Esophagus (tissue), 2 donors: ENCODE data around the gene TM9SF1. TPM values are rescaled to one million over a fixed set of nuclear protein-coding genes. Genes with fewer than 3 reads are reported as not detected.
"Not testable (repeated sequence)": the region's sequence is repeated elsewhere in the genome, so short reads cannot be mapped to it uniquely, and the experiment has no call there.

Experiments used
- H3K27ac ChIP-seq, 2 donors: one replicate each; pipeline ENCODE4 v1.5.1; 2013; ENCODE audit warnings: low read depth in 2 of 2, mild to moderate bottlenecking in 2 of 2, inconsistent platforms in 1 of 2, low read length in 1 of 2, moderate library complexity in 1 of 2
- H3K27me3 ChIP-seq, 2 donors: one replicate each; pipeline ENCODE4 v1.6.1; 2013; ENCODE audit warnings: low read length in 2 of 2, control low read depth in 1 of 2, mild to moderate bottlenecking in 1 of 2; ENCODE audit not compliant: insufficient read depth in 2 of 2, control insufficient read depth in 1 of 2
- H3K36me3 ChIP-seq, 2 donors: one replicate each; pipeline ENCODE4 v1.6.1; 2013; ENCODE audit warnings: low read length in 1 of 2; ENCODE audit not compliant: control insufficient read depth in 2 of 2, insufficient read depth in 2 of 2
- H3K4me1 ChIP-seq, 2 donors: one replicate each; pipeline ENCODE4 v1.6.1; 2013; ENCODE audit warnings: low read length in 1 of 2; ENCODE audit not compliant: control insufficient read depth in 2 of 2, insufficient read depth in 2 of 2
- H3K4me3 ChIP-seq, 2 donors: one replicate each; pipeline ENCODE4 v1.5.1; 2013; ENCODE audit warnings: low read length in 2 of 2, mild to moderate bottlenecking in 2 of 2, low read depth in 1 of 2, moderate library complexity in 1 of 2
- H3K9me3 ChIP-seq, 2 donors: one replicate each; pipeline ENCODE4 v1.6.1; 2013; ENCODE audit warnings: mild to moderate bottlenecking in 2 of 2, low read depth in 1 of 2, low read length in 1 of 2, moderate library complexity in 1 of 2; ENCODE audit not compliant: control insufficient read depth in 2 of 2, insufficient read depth in 1 of 2
- WGBS, 2 donors: extraction: QIAGEN DNeasy Blood & Tissue Kit; methylation state at CpG; one replicate each; pipeline ENCODE4 v1.1.7; 2013; 5-methylcytosine and 5-hydroxymethylcytosine counted together
- polyA plus RNA-seq, 2 donors: library from polyadenylated mRNA; stranded (reverse); fragments of 200-250 nt; gene quantifications; one replicate each; pipeline ENCODE4 v1.2.3, GENCODE V29; 2013
- donor health status: healthy with polysubstance abuse.
- donor health status: Bipolar disorder and iron deficiency.

TM9SF1 gene
- polyA plus RNA-seq, 2 donors = 10.0 to 25.8 TPM

DNA sequence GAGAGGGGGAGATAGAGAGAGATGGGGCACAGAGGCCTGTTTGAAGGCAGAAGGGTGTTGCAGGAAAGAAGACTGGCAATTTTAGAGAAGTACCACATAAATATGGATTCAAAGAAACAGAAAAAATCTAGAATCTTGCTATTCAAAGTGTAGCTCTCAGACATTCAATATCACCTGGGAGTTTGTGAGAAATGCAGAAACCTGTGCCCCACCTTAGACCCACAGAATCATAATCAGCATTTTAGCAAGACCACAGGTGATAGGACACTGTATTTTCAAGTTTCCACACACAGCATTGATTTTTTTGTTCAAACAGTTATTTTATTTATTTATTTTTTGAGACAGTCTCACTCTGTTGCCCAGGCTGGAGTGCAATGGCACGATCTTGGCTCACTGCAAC, 33.7 kb upstream of the TM9SF1 start:
- no peaks in the 10 kb centered on the region for H3K36me3 ChIP-seq
- H3K4me1 ChIP-seq = peaks cover 0 to 7% of the 10 kb centered on the region in 2 donors
- H3K27ac ChIP-seq = no peak overlapping the region
- no peaks in the 10 kb centered on the region for H3K9me3 ChIP-seq
- no peaks in the 10 kb centered on the region for H3K27me3 ChIP-seq
- no peak overlapping the region for H3K4me3 ChIP-seq
- WGBS, 2 donors = 0 to 5% methylated on average over 1 of the region's 1 CpG

DNA sequence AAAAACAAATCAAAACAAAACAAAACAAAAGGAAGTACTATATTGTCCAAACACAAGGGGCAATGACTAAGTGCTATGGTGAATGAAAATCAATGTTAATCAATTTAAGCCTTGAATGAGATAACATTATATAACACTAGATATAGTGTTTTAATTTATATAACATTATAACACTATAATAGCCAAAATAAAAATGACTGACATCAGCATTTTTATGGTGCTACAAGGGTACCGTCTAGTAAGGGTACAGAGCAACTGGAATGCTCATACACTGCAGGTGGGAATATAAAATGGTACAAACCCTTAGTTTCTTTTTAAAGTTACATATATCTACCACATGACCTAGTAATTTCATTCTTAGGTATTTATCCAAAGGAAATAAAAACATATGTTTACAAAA, 31.2 kb upstream of the TM9SF1 start:
- H3K9me3 ChIP-seq = no peaks in the 10 kb centered on the region
- WGBS, 2 donors = 78 to 83% methylated on average over 1 of the region's 1 CpG
- H3K36me3 ChIP-seq = no peaks in the 10 kb centered on the region
- no peaks in the 10 kb centered on the region for H3K27me3 ChIP-seq
- H3K4me1 ChIP-seq = peaks cover 0 to 4% of the 10 kb centered on the region in 2 donors
- H3K4me3 ChIP-seq = no peak overlapping the region
- no peak overlapping the region for H3K27ac ChIP-seq

DNA sequence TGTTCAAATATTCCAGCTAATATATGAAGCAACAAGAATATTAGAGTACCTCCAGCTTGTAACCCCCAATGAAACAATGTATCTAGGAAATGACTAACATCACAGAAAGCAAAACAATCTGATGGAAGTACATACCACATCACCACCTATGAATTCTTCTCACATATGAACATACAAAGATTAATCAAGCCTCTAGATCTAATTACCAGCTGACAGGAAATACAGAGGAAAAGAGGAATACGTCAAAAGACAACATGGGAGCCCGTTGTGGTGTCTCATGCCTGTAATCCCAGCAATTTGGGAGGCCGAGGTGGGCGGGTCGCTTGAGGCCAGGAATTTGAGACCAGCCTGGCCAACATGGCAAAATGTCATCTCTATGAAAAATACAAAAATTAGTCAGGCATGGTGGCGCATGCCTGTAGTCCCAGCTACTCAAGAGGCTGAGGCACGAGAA, 29.4 kb upstream of the TM9SF1 start:
- H3K36me3 ChIP-seq = no peaks in the 10 kb centered on the region
- H3K4me1 ChIP-seq = no peaks in the 10 kb centered on the region
- H3K9me3 ChIP-seq = no peaks in the 10 kb centered on the region
- WGBS, 2 donors = 84 to 87% methylated on average over 7 of the region's 7 CpGs
- no peaks in the 10 kb centered on the region for H3K27me3 ChIP-seq
- H3K27ac ChIP-seq = no peak overlapping the region
- H3K4me3 ChIP-seq = no peak overlapping the region

DNA sequence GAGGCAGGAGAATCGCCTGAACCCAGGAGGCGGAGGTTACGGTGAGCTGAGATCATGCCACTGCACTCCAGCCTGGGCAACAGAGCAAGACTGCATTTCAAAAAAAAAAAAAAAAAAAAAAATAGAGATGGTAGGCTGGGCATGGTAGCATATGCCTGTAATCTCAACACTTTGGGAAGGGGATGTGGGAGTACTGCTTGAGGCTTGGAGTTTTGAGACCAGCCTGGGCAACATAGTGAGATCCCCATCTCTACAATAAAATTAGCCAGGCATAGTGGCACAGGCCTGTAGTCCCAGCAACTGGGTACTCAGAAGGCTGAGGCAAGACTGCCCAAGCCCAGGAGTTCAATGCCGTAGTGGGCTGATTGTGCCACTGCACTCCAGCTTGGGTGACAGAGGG, 27.7 kb upstream of the TM9SF1 start:
- H3K27ac ChIP-seq, H3K36me3 ChIP-seq, H3K4me3 ChIP-seq, H3K4me1 ChIP-seq, H3K27me3 ChIP-seq, H3K9me3 ChIP-seq: not testable (repeated sequence)
- WGBS, 2 donors = 99% methylated on average over 4 of the region's 4 CpGs

DNA sequence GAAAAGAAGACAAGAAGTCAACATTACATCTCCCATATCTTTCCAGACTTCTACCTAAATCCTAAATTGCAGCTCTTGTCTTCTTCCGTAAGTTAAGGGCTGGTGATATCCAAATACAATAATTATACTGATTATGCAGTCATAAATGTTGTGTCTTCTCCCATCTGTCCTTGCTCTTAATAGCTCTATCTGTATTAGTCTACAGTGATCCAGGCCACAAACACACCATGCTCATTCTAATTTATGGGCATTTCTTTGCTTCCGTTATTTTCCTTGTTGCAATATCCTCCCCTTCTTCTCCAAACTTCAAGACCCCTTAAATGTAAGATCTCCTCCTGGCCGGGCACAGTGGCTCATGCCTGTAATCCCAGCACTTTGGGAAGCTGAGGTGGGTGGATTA, 24.3 kb upstream of the TM9SF1 start:
- H3K27ac ChIP-seq = no peak overlapping the region
- 63% methylated on average over 3 of the region's 3 CpGs for WGBS, 2 donors
- no peaks in the 10 kb centered on the region for H3K9me3 ChIP-seq
- H3K27me3 ChIP-seq = no peaks in the 10 kb centered on the region
- no peaks in the 10 kb centered on the region for H3K4me1 ChIP-seq
- H3K4me3 ChIP-seq = no peak overlapping the region
- H3K36me3 ChIP-seq = peaks cover 3 to 5% of the 10 kb centered on the region in 2 donors

DNA sequence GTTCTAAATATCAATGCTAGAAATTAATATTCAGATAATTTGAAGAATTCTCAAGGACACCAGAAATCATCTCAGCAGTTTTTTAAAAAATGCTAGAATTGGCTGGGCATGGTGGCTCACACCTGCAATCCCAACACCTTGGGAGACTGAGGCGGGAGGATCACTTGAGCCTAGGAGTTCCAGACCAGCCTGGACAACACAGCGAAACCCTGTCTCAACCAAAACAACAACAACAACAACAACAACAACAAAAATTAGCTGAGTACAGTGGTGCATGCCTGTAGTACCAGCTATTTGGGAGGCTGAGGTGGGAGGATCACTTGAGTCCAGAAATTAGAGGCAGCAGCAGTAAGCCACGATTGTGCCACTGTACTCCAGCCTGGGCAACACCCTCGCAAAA, 23.8 kb upstream of the TM9SF1 start:
- Histone ChIP-seq H3K27ac (no peak overlapping the region), H3K27me3 (no peaks in the 10 kb centered on the region), H3K9me3 (no peaks in the 10 kb centered on the region), H3K4me1 (no peaks in the 10 kb centered on the region), H3K4me3 (no peak overlapping the region), H3K36me3 (peaks cover 3 to 5% of the 10 kb centered on the region in 2 donors)
- 93 to 96% methylated on average over 4 of the region's 4 CpGs for WGBS, 2 donors

DNA sequence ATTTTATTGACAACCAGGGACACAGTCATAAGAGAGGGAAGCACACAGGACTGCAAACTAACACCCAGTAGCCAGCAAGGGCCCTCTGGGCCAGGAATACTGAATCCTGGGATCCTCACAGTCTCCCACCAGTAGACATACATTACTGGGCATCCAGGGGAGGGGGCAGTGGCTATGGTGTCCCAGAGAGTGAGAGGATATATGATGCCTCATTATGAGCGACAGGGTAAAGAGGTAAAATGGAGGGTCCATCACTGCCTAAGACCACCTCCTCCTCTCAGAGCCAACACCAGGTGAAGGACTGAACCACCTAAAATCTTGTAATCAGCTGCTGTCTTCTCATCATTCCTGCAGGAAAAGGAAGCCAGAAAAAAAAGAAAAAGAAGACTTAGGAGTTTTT, 21.6 kb upstream of the TM9SF1 start:
- not testable (repeated sequence) for H3K4me3 ChIP-seq, H3K4me1 ChIP-seq, H3K36me3 ChIP-seq, H3K27me3 ChIP-seq, H3K9me3 ChIP-seq, H3K27ac ChIP-seq
- 95 to 97% methylated on average over 1 of the region's 1 CpG for WGBS, 2 donors

DNA sequence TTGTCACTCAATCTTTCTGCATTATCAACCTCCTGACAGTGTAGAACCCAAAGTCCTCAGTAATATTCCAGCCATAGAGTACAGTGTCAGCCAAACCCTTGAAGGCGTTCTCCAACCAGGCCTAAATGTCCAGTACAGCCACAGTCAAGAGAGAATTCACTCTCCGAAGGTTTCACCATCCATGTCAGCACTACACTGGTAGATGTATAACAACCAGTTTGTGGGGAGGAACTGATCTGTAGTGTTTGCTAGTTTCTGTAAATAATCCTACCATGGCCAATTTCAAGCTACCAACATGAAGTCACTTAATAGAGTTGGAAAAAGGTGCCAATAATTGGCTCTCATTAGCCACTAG, 21.1 kb upstream of the TM9SF1 start:
- 84 to 92% methylated on average over 2 of the region's 2 CpGs for WGBS, 2 donors
- H3K27me3 ChIP-seq = no peaks in the 10 kb centered on the region
- H3K9me3 ChIP-seq = no peaks in the 10 kb centered on the region
- H3K4me3 ChIP-seq = no peak overlapping the region
- H3K4me1 ChIP-seq = no peaks in the 10 kb centered on the region
- H3K27ac ChIP-seq = peak overlapping the region in 1 of 2 donors; percentile 99
- H3K36me3 ChIP-seq = peaks cover 5 to 6% of the 10 kb centered on the region in 2 donors

DNA sequence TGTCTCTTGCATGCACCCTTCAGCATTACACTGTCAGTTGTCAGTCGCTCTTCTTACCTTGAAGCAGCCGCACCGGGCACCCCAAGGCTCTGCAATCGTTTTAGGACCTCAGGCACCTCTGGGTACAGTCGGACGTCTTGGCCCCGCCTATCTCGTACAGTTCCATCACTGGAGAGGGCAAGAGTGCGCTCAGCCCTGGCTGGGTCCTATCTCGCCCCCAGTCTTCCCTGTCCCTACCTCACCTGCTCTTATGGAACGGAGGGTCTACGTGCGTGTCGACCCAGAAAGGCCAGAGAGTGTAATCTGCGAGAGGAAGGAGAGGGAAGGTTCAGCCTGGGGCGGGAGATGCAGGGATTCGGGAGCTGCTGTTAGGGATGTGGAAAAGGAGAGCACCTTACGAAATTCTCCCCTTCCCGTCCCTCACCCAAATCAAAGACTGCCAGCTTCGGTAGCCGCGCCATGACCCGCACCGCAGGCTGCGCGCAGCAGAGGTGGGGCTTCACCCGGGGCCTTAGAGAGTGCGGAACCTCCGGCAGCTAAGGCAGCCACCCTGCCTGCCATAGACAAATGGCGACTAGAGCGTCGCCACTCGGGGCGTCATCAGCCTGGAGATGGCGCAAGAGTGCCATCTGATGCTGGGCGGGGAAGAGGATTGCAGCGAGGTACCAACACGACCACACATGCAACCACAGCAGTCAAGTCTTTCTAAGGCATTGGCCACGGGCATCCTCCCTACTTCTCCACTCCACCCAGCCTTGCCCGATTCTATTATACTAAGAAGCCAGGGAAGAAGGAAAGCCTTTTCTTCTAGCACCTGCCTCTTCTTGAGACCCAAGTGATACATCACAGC, 20.5 kb upstream of the TM9SF1 start, which contains the start of gene MDP1:
Gene MDP1 (minus strand): TSS at position 572 of the 850 bp plus-strand sequence. CDS start 111 bp downstream, at position 461.
- Histone ChIP-seq H3K27me3 (no peaks in the 10 kb centered on the region), H3K4me3 (peak within 1 kb of the TSS; percentile 61 to 67), H3K9me3 (no peaks in the 10 kb centered on the region), H3K4me1 (no peaks in the 10 kb centered on the region), H3K27ac (peak within 1 kb of the TSS; percentile 92 to 99), H3K36me3 (peaks cover 5 to 8% of the 10 kb centered on the region in 2 donors)
- 0 to 1% methylated on average over 40 of the region's 40 CpGs for WGBS, 2 donors
